Measurements from ENCODE around the gene MRPL27.
A peak's percentile ranks its signal among the peaks of the same experiment; 100 is the strongest.

The MRPL27 gene

DNA sequence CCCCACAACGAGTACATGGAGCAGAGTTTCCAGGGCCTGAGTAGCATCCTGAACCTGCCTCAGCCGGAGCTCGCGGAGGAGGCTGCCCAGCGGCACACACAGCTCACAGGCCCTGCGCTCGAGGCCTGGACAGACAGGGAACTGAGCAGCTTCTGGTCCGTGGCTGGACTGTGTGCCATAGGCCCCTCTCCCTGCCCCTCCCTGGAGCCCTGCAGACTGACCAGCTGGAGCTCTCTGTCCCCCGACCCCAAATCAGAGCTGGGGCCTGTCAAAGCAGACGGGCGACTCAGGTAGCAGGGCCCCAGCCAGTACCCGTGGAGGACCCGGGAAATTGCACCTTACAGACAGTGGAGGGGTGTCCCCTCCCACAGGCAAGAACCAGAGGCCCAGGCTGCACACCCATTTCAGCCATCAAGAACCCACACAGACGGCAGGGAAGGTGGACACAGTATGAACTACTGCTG is 13.0 kb downstream of the MRPL27 start:
- no peak for DNase-seq

GRCh38 chr17:50359005-50359699 is 13.8 kb downstream of the MRPL27 start:
- DNase-seq: no peak

- no peak for DNase-seq
Measured at GRCh38 chr17:50358177-50358576, 14.8 kb downstream of the MRPL27 start.

DNA sequence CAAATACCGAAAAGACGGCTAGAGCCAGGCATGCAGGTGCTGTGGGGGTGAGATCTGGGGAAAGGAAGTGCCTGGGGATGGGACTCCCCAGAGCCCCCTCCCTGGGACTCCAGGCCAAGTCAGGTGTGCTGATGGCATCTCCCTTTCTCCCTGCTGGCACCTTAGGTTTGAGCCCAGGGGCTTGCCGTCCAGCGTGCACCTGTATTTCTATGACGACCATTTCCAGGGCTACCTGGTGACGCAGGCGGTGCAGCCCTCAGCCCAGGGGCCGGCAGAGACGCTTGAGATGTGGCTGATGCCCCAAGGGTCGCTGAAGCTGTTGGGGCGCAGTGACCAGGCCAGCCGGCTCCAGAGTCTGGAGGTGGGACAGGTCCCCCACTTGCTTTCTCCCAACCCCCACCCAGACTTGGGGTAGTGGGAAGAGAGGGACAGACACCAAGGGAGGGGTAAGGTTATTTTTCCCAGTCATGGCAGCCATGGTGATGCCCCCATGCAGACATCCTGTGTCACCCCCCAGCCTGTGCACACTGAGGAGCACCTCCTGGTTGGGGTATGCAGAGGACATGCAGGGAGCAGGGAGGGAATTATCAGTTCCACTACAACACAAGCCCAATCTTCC is 16.0 kb downstream of the MRPL27 start:
- DNase-seq: no peak

DNA sequence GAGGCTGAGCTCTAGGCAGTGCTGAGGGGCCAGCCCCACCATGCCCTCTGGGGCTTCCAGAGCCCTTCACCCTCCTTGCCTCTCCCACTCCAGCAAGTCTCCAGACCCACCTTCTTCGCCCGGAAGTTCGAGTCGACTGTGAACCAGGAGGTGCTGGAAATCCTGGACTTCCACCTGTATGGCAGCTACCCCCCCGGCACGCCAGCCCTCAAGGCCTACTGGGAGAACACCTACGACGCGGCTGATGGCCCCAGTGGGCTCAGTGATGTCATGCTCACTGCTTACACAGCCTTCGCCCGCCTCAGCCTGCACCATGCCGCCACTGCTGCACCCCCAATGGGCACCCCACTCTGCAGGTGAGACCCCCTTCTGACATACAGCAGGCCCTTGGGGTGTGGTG is 16.6 kb downstream of the MRPL27 start:
- DNase-seq: no peak

- DNase-seq: no peak
Measured at GRCh38 chr17:50355701-50356341, 17.2 kb downstream of the MRPL27 start.

DNA sequence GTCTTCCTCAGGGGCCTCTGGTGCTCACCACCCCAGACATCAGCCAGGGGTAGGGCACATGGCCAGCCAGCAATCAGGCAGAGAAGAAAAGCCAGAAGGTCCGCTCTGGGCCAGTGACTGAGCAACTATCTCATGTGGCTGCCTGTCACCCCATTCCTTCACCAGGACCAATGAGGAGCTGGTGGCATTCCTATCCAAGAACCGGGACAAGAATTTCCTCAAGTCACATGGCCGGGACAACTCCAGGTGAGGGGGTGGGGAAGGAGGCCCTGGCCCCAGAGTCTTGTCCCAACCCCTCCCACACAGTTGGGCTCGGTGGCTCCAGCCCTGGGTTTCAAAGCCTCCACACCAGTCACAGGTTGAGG is 17.7 kb downstream of the MRPL27 start:
- DNase-seq: no peak

- no peak for DNase-seq
Measured at GRCh38 chr17:50354776-50355175, 18.2 kb downstream of the MRPL27 start.

DNA sequence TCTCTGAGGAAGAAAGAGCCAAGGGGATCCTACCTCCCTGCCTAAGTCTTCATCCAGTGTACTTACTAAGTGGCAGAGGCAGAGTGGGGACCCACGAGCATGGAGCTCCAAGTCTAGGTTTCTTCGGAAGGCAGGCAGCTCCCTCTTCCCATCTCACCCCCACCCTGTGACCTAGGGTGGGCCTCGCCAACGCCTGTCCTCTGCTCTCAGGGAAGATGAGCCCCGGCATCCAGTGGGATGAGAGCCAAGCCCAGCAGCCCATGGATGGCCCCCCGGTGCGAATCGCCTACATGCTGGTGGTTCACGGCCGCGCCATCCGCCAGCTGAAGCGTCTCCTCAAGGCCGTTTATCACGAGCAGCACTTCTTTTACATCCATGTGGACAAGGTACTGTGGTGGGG is 18.8 kb downstream of the MRPL27 start:
- DNase-seq: no peak

GRCh38 chr17:50353600-50354195 is 19.3 kb downstream of the MRPL27 start:
- no peak for DNase-seq

GRCh38 chr17:50352693-50353599 is 20.0 kb downstream of the MRPL27 start:
- no peak for DNase-seq

GRCh38 chr17:50352072-50352692 is 20.8 kb downstream of the MRPL27 start:
- DNase-seq: no peak

GRCh38 chr17:50350733-50351132 is 22.3 kb downstream of the MRPL27 start:
- no peak for DNase-seq

DNA sequence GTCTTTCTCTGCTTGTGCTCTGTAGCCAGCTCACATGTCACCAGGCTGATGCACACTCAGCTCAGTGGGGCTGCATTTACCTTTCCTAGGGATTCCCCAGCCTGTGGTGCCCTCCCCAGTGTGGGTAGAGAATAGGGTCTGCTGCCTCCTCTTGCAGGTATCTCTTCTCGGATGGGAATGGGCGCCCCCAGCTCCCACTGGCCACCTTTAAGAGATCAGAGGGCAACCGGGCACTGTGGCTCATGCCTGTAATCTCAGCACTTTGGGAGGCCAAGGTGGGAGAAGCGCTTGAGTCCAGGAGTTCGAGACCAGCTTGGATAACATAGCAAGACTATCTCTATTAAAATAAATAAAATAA is 23.8 kb downstream of the MRPL27 start:
- no peak for DNase-seq

DNA sequence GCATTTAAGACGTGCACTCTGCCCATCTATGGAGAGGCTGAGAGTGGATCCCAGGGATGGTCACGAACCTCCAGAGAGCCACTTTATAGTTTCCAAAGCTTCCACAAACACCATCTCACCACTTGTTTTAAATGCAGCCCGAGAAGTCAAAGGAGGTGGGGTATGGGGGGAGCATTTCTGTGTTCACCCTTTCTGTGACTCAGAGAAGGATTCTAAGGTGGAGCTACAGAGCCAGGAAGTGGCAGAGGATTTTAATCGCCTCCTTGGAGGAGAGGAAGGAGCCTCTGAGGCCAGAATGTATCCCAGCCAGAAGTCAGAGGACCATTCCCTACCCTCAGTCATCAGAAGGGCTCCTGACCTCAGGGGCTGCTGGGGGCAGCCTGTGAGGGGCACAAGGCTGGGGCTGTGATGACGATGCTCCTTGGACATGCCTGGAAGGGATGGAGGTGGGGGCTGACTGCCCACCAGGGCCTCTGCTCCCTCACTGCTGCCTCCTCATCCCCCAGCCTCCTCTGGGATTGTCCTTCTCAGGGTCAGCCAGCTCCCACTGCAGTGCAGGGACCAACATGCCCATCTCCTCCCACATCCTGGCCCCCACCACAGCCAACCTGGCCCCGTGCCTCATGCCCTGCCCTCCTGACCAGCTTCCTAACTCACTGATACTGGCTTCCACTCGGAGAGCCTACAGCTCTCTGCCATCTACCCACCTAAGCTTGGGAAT is 24.3 kb downstream of the MRPL27 start:
- DNase-seq: no peak

DNA sequence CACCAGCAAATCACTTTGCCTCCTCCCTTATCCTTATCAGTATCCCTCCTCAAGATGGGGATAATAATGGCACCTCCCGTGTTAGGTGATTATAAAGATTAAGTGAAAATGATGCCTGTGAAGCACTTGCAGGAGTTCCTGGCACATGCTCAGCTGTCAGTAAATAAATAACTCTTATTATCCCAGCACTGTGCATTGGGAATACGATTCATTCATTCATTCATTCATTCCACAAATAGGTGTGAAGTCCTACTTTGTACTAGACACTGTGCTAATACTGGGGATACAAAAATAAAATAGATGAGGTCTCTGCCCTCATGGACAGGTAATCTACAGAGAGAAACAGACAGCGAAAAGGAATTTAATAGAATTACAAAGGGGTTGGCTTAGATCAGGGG is 25.1 kb downstream of the MRPL27 start:
- DNase-seq: no peak

DNA sequence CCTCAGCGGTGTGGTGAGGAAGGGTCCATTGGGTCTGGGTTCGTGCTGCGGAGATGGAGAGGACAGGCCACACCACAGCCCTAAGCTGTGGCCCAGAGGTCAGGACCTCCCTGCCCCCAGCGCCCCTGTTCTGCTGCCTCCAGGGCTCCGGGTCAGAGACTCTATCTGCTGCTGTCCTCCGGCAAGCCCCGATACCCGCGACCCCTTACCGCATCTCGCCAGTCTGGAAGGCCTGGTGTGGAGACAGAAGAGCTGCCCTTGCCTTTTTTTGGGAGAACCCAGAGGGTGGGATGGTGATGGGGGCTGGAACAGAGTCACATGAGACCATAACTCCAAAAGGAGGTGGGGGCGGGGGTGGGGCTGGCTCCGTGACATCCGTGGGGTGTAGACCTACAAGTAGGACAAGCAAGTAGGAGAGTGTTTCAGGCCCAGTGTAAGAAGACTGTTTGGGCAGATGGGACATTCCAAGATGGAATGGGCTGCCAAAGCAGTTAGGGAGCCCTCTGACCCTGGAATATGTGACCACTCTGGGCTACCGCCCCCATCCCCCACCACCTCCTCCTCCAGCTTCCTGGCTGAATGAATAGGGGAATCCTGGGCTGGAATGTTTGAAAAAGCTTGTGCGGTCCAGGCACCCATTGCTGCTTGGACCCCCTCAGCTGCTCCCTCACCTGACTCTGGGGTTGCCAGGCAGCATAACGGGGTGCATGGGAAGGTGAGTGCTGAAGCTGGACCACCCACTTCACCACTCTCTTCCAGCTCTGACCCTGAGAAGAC is 25.7 kb downstream of the MRPL27 start:
- no peak for DNase-seq

DNA sequence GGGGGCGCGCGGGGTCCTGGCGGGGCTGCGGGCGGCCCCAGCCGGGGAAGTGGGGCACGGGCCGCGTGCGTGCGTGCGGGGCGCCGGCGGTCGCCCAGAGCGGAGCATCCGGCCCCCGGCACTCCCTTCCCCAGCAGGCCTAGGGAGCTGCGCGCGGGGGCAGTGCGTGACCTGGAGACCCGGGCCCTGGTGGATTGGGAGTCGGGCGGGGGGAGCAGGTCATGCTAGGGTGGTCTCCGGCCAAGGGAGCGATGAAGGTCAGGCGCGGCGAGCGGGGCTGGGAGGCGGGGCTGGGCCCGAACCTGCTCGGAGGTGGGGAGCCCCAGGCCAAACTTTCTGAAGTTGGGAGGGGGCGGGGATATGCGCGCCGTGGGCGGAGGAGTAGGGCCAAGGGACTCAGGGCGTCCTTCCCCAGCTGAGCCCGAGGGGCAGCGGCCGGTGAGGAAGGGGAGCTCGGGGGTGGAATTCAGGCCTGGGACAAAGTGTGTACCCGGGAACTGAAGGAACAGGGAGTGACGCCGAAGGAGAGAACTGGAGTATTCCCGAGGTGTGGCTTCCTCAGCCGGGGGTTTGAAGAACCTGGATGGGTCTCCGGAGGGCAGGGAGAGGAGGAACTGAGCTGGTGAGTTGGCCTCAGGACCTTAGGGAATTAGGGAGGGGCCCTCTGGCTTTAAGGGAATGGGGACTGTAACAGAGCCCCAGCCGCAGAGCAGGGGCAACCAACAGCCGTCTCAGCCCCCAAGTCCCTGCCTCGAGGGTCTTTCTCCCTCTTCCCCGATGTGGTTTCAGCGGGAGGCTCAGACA is 26.5 kb downstream of the MRPL27 start:
- peak in 1 of 2 experiments; percentile 44 for DNase-seq

- DNase-seq: peak; percentile 73 to 81
Measured at GRCh38 chr17:50345432-50346312, 27.3 kb downstream of the MRPL27 start, which contains the start of gene XYLT2. XYLT2 (plus strand) TSS chr17:50346126; CDS start chr17:50346141, 15 bp downstream.

Measured in SHP77 (cell line).